Motor neuron (in vitro differentiated cells): Measurements from ENCODE around the gene TMEM271. TPM values are rescaled to one million over a fixed set of nuclear protein-coding genes. Genes with fewer than 3 reads are reported as not detected.

ENCODE experiments used
- ATAC-seq, 8 experiments: fragments of 200-7000 bp; cut with Tn5 transposase; replicated peaks in 6 of 8; 2 replicates each; pipeline ENCODE4 v1.8.0; 2021; ENCODE audit warnings: mild to moderate bottlenecking in 8 of 8, moderate library complexity in 8 of 8
- H3K27ac ChIP-seq, 2 donors: fragments of 250-450 bp; sonication (Bioruptor Pico); 2 replicates each; pipeline ENCODE4 v1.9.0; 2021; ENCODE audit warnings: antibody characterized with exemption in 2 of 2, mild to moderate bottlenecking in 2 of 2, moderate library complexity in 1 of 2
- H3K4me1 ChIP-seq, 2 donors: fragments of 250-450 bp; sonication (Bioruptor Pico); replicated peaks in 1 of 2; 2 replicates each; pipeline ENCODE4 v1.6.1; 2021; ENCODE audit warnings: antibody characterized with exemption in 2 of 2, mild to moderate bottlenecking in 2 of 2, moderate library complexity in 1 of 2
- H3K4me3 ChIP-seq, 5 donors: fragments of 250-450 bp; sonication (Bioruptor Pico); 2 replicates each; pipeline ENCODE4 v1.9.0; 2021; ENCODE audit warnings: antibody characterized with exemption in 5 of 5, mild to moderate bottlenecking in 5 of 5, moderate library complexity in 4 of 5
- WGBS, 10 experiments: fragments of 450-650 bp; shearing (Covaris generic); methylation state at CpG; one replicate each; pipeline ENCODE4 v1.0.0; 2022; 5-methylcytosine and 5-hydroxymethylcytosine counted together
- in situ Hi-C, 9 experiments: fragments of 400-800 bp; cut with MboI; loops; one replicate each; pipeline ENCODE4 v1.15.0; 2021; ENCODE audit warnings: low sequenced_read_pairs in 9 of 9, low pct_unique_long_range_greater_than_20kb in 2 of 9; ENCODE audit not compliant: unreplicated experiment in 9 of 9
- total RNA-seq, 8 experiments: library from RNA; unstranded; fragments of 300-600 nt; gene quantifications; 2 replicates each; pipeline versions ENCODE4 v1.2.3 to v1.2.4, GENCODE V29; 2022

Gene TMEM271
- total RNA-seq, 8 experiments from 2014 or later: 0.88 to 3.7 (median 2.3) TPM; not detected in 3

- Histone ChIP-seq H3K4me1 (no peaks in the 10 kb centered on the region), H3K27ac (no peak overlapping the region), H3K4me3 (no peak overlapping the region)
- in situ Hi-C loops: no loop called here
- ATAC-seq: peak in 3 of 8 experiments; percentile 20 to 24 (median 20)
- 90 to 100% (median 98%) methylated on average over 2 to 11 of the region's 23 CpGs; no CpG with 5 or more reads in 7 of the 10 experiments for WGBS, 10 experiments
Measured at GRCh38 chr4:535924-536281, 40.2 kb downstream of the TMEM271 start.

- in situ Hi-C loops: no loop called here
- Histone ChIP-seq H3K4me3 (no peak overlapping the region), H3K27ac (no peak overlapping the region), H3K4me1 (no peaks in the 10 kb centered on the region)
- 80 to 100% (median 97%) methylated on average over 3 to 12 of the region's 39 CpGs; no CpG with 5 or more reads in 3 of the 10 experiments for WGBS, 10 experiments
- ATAC-seq: peak in 4 of 8 experiments; percentile 13 to 26 (median 16)
Measured at GRCh38 chr4:535181-535923, 40.7 kb downstream of the TMEM271 start.

GRCh38 chr4:534576-535151, 41.4 kb downstream of the TMEM271 start:
- WGBS, 10 experiments: 80 to 100% (median 88%) methylated on average over 2 to 8 of the region's 22 CpGs; no CpG with 5 or more reads in 7 of the 10 experiments
- no peak overlapping the region for H3K4me3 ChIP-seq
- in situ Hi-C loops: no loop called here
- no peak for ATAC-seq
- no peak overlapping the region for H3K27ac ChIP-seq
- H3K4me1 ChIP-seq: no peaks in the 10 kb centered on the region

- no peak for ATAC-seq
- Histone ChIP-seq H3K4me1 (no peaks in the 10 kb centered on the region), H3K4me3 (no peak overlapping the region), H3K27ac (no peak overlapping the region)
- in situ Hi-C loops: no loop called here
- 90 to 100% (median 100%) methylated on average over 1 to 8 of the region's 21 CpGs; no CpG with 5 or more reads in 5 of the 10 experiments for WGBS, 10 experiments
Measured at GRCh38 chr4:534101-534575, 42.0 kb downstream of the TMEM271 start.

- H3K4me1 ChIP-seq: no peaks in the 10 kb centered on the region
- no peak for ATAC-seq
- H3K4me3 ChIP-seq: no peak overlapping the region
- in situ Hi-C loops: no loop called here
- WGBS, 10 experiments: 90 to 100% (median 98%) methylated on average over 1 to 16 of the region's 36 CpGs; no CpG with 5 or more reads in 2 of the 10 experiments
- no peak overlapping the region for H3K27ac ChIP-seq
Measured at GRCh38 chr4:533318-534100, 42.6 kb downstream of the TMEM271 start.

- no peak overlapping the region for H3K27ac ChIP-seq
- ATAC-seq: peak in 6 of 8 experiments; percentile 18 to 71 (median 36)
- H3K4me1 ChIP-seq: no peaks in the 10 kb centered on the region
- in situ Hi-C loops: no loop called here
- WGBS, 10 experiments: 100% methylated on average over 2 to 5 of the region's 10 CpGs; no CpG with 5 or more reads in 7 of the 10 experiments
- H3K4me3 ChIP-seq: no peak overlapping the region
Measured at GRCh38 chr4:532588-533317, 43.3 kb downstream of the TMEM271 start.

- WGBS, 10 experiments: 80 to 100% (median 90%) methylated on average over 1 to 4 of the region's 17 CpGs; no CpG with 5 or more reads in 3 of the 10 experiments
- Histone ChIP-seq H3K27ac (no peak overlapping the region), H3K4me1 (no peaks in the 10 kb centered on the region), H3K4me3 (no peak overlapping the region)
- ATAC-seq: no peak
- in situ Hi-C loops: no loop called here
Measured at GRCh38 chr4:531721-532565, 44.2 kb downstream of the TMEM271 start.

GRCh38 chr4:531076-531475, 45.0 kb downstream of the TMEM271 start:
- Histone ChIP-seq H3K27ac (no peak overlapping the region), H3K4me3 (no peak overlapping the region), H3K4me1 (no peaks in the 10 kb centered on the region)
- in situ Hi-C loops: no loop called here
- WGBS, 10 experiments: 60 to 100% (median 93%) methylated on average over 1 to 5 of the region's 11 CpGs; no CpG with 5 or more reads in 3 of the 10 experiments
- peak in 5 of 8 experiments; percentile 27 to 54 (median 46) for ATAC-seq

- 0 to 100% (median 92%) methylated on average over 1 to 6 of the region's 17 CpGs; no CpG with 5 or more reads in 2 of the 10 experiments for WGBS, 10 experiments
- ATAC-seq: no peak
- H3K27ac ChIP-seq: no peak overlapping the region
- H3K4me1 ChIP-seq: no peaks in the 10 kb centered on the region
- no peak overlapping the region for H3K4me3 ChIP-seq
- in situ Hi-C loops: no loop called here
Measured at GRCh38 chr4:530017-530781, 45.9 kb downstream of the TMEM271 start.

GRCh38 chr4:529563-529962, 46.5 kb downstream of the TMEM271 start:
- ATAC-seq: no peak
- Histone ChIP-seq H3K27ac (no peak overlapping the region), H3K4me1 (no peaks in the 10 kb centered on the region), H3K4me3 (no peak overlapping the region)
- in situ Hi-C loops: no loop called here
- 92 to 100% (median 98%) methylated on average over 1 to 8 of the region's 8 CpGs; no CpG with 5 or more reads in 1 of the 10 experiments for WGBS, 10 experiments

- no peaks in the 10 kb centered on the region for H3K4me1 ChIP-seq
- no peak overlapping the region for H3K27ac ChIP-seq
- in situ Hi-C loops: no loop called here
- H3K4me3 ChIP-seq: no peak overlapping the region
- no peak for ATAC-seq
- 80 to 100% (median 84%) methylated on average over 1 to 6 of the region's 9 CpGs; no CpG with 5 or more reads in 3 of the 10 experiments for WGBS, 10 experiments
Measured at GRCh38 chr4:528835-529234, 47.3 kb downstream of the TMEM271 start.
